GM19452 (cell line): ENCODE results near the gene TLR8.

Source experiments
- ATAC-seq: cut with Tn5 transposase; IDR thresholded peaks from one replicate; pipeline ENCODE4 v1.9.1; 2021; ENCODE audit not compliant: unreplicated experiment

The TLR8 gene

DNA sequence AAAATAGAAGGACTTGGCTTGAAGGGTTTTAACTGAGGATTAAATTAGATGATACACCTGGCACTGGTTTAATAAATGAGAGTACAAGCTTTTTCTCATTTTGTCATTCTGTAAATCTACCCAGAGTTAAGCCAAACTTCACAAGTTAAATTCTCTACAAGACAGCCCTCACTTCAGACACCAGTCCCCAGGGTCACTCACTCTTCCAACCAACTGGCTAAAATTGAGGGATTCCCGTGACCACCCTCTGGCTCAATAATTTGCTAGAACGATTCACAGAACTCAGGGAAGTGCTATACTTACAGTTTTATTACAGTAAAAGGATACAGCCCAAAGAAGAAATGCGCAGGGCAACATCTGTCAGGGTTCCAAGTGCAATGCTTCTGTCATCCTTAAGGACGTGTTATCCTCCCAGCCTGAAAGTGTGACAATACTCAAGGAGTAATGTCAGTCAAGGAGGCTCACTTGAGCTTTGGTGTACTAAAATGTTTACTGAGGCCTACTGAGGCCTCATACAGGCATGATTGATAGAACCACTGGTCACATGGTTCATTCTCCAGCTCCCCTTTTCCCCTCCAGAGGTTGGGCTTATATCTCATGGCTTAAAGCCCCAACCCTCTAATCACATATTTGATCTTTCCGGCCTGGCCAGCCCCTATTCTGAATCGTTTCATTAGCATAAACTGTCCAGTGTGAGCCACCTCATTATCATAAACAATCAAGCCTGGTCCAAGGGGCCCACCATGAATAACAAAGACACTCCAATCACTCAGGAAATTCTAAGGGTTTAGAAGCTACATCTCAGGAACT, 58.9 kb downstream of the TLR8 start:
- ATAC-seq: no peak

DNA sequence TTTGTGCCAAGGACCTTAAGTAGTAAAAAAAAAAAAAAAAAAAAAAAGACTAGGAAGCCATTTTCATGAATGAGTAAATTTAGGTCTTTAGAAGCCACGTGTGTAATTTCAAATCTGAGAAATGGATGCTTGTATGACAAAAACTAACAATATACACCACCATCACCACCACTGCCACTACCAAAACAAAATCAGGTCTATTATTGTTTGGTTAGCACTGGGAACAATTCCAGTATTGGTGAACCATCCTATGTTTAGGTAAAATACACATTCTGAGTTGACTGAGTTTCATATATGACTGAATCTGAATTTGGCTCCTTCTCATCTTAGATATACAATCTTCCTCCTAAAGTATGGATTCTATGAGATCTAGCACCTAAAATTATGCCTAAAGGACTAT, 59.7 kb downstream of the TLR8 start:
- no peak for ATAC-seq

DNA sequence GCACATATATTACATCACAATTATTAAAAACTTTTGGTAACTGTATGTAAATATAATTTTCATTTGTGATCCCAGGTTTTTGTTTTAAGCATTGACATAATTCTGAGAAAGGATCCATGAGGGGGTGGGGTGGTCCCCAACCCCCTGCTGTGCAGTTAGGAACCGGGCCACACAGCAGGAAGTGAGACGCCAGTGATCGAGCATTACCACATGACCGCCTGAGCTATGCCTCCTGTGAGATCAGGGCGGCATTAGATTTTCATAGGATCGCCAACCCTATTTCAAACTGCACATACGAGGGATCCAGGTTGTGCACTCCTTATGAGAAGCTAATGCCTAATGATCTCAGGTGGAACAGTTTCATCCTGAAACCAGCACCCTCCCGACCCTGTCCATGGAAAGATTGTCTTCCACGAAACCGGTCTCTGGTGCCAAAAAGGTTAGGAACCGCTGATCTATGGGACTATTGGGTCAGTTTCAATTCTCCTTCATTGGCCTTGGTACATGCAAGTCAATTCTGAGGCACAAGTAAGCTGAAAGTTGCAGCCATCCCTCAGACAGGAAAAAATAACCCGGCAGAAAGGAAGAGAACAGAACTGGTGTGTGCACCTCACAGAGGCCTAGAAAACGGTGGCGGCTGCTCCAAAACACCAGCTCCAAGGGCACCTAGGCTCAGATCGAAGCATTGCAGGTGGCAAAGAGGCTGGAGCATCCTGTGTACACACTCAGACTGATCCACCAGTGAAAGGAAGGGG, 61.5 kb downstream of the TLR8 start:
- ATAC-seq: no peak

DNA sequence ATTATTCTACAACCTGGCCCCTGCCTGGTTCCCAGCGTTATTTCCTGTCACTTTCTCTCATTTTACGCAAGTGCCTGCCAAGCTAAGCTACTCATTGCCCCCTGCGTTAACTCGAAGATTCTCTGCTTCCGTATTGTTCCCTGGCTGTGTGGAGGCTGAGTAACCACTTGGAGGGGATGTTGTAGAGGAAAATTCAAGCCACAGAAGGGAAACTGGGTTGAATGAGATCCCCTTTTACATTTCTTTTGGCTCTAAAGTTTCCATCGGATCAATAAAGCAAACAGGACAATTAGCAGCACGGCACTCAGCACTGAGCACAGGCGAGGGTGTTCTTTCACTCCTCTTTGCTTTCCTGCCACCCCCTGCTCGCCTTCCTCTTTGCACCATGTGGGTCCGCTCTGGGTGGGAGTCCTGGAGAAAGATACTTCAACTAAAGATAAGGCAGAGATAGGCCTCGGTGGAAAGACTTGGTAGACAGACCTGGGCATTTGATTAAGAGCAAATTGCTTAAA, 64.3 kb downstream of the TLR8 start:
- no peak for ATAC-seq

DNA sequence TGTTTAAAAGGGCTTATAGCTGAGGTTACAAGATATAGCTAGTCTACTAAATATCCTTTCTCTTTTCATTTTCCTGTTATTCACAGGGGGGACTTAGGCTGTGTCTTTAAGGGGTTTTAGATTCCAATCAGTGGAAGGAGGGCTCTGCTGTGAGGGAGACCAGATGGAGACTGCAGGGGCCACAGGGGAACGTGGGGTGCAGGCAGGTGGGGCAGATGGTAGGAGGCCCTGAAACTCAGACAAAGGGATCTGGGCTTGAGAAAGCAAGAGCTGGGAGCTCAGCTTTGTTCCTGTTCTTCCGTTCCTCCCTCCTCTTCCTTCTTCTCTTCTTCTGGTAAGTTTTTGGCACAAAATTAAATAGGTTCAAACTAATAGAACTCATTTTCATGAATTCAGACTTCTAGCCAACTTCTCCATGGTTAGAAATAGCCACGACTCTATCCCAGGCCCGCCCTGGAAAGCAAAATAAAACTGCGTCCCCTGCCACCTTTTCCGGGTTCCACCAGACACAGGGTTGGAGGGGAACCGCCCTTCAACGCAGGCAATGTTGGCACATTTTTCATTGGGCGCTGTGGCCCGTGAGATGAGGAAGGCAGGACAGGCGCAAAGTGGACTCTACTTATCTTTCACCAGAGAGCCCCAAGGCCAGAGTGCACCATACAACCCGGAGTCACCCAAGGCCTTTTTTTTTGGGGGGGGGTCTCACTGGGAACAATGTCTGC, 65.0 kb downstream of the TLR8 start:
- ATAC-seq: no peak

DNA sequence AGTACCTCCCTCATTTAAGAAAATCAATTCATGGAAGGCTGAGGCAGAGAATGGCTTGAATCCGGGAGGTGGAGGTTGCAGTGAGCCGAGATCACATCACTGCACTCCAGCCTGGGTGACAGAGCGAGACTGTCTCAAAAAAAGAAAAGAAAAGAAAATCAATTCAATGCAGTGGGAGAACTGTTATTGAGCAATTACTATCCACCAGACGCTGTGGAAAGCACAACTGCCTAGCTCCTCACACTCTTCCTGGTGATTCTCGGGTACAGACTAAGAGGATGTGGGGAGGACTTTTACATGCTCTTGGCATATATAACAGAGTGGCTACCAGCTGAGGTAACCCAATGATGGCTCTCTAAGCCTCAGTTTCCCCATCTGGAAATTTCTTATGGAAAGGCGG, 65.8 kb downstream of the TLR8 start:
- ATAC-seq: no peak
